HepG2 (cell line): ENCODE measurements around the gene OR4D9. TPM values are rescaled to one million over a fixed set of nuclear protein-coding genes. Genes with fewer than 3 reads are reported as not detected.

Source experiments
- CBX2 ChIP-seq, 2 experiments: fragments of 200-600 bp in 1 of 2; sonication (generic); formaldehyde crosslinking in 1 of 2; IDR thresholded peaks; 2 replicates each; pipeline versions ENCODE4 v1.7.0 to v1.8.1; 2018 to 2022; ENCODE audit warnings: low read depth in 2 of 2, low read length in 1 of 2, mild to moderate bottlenecking in 1 of 2, missing genetic modification reagents in 1 of 2
- EZH2 ChIP-seq: conservative IDR thresholded peaks from 2 replicates; pipeline ENCODE4 v1.6.1; 2012; ENCODE audit warnings: mild to moderate bottlenecking, low read depth, low read length, moderate library complexity
- GATAD2A ChIP-seq: IDR thresholded peaks from 2 replicates; pipeline ENCODE4 v1.6.1; 2016
- GLI4 ChIP-seq: sonication (generic); formaldehyde crosslinking; IDR thresholded peaks from 2 replicates; pipeline ENCODE4 v1.5.1; 2020; ENCODE audit warnings: missing genetic modification reagents, mild to moderate bottlenecking, moderate library complexity, borderline replicate concordance
- ZBTB37 ChIP-seq: sonication (generic); formaldehyde crosslinking; IDR thresholded peaks from 2 replicates; pipeline ENCODE4 v1.4.0; 2020; ENCODE audit warnings: mild to moderate bottlenecking, missing genetic modification reagents
- ZNF143 ChIP-seq: sonication (generic); formaldehyde crosslinking; IDR thresholded peaks from 2 replicates; pipeline ENCODE4 v1.4.0; 2020; ENCODE audit warnings: missing genetic modification reagents
- ZNF496 ChIP-seq: sonication (generic); formaldehyde crosslinking; IDR thresholded peaks from 2 replicates; pipeline ENCODE4 v1.8.1; 2023; ENCODE audit warnings: mild to moderate bottlenecking, moderate library complexity, missing genetic modification reagents; ENCODE audit not compliant: insufficient replicate concordance
- polyA plus RNA-seq, 8 experiments: library from polyadenylated mRNA; depleted of rRNA in 3 of 8; stranded (reverse) in 7 of 8; unstranded in 1 of 8; fragments of >200 nt; fragmentation: Illumina TruSeq in 4 of 8; extraction: Trizol in 4 of 8; gene quantifications; 2 replicates each; pipeline versions ENCODE4 v1.2.1 to v1.2.3, GENCODE V29; 2011 to 2016; ENCODE audit warnings: low read depth in 4 of 8, missing spikeins in 1 of 8, mixed read lengths in 1 of 8; ENCODE audit not compliant: insufficient read depth in 1 of 8
- total RNA-seq, 5 experiments: library from RNA; depleted of rRNA; stranded (reverse); fragments of >200 nt; fragmentation: Illumina TruSeq; extraction: Trizol; gene quantifications; 2 replicates each; pipeline ENCODE4 v1.2.3, GENCODE V29; 2016; ENCODE audit warnings: low read depth in 1 of 5
- TF ChIP-seq, protein P1 (sequence below): fragments of 450-650 bp; IDR thresholded peaks from 2 replicates; pipeline ENCODE4 v1.6.1; 2016
- TF ChIP-seq, protein P2 (sequence below): sonication (generic); formaldehyde crosslinking; IDR thresholded peaks from 2 replicates; pipeline ENCODE4 v1.4.0; 2020; ENCODE audit warnings: missing genetic modification reagents
- TF ChIP-seq, protein P3 (sequence below), 2 experiments: fragments of 450-650 bp in 1 of 2; sonication (generic) in 1 of 2; formaldehyde crosslinking in 1 of 2; IDR thresholded peaks; 2 replicates each; pipeline versions ENCODE4 v1.6.1 to v1.8.0; 2016 to 2022; ENCODE audit warnings: antibody characterized with exemption in 1 of 2, mild to moderate bottlenecking in 1 of 2, missing genetic modification reagents in 1 of 2
- TF ChIP-seq, protein P4 (sequence below): sonication (generic); formaldehyde crosslinking; IDR thresholded peaks from 2 replicates; pipeline ENCODE4 v1.4.0; 2020; ENCODE audit warnings: mild to moderate bottlenecking, low read depth, missing genetic modification reagents

The OR4D9 gene
- total and polyA plus RNA-seq, 2 of the 13 experiments (the other 11 are each of a cell fraction or from before 2014, with no cell fraction given), result not detected

- TF ChIP-seq ZBTB37 (CRISPR knock-in tag) (no peak), ZNF143 (no peak), GLI4 (peak; percentile 13; the same call in 1 of the 2 replicates), GATAD2A (CRISPR knock-in tag) (peak; percentile 48; the same call in 1 of the 2 replicates), EZH2 (no peak), ZNF496 (CRISPR knock-in tag) (no peak), CBX2 (IDR thresholded peaks at IDR 0.05; ENCODE audit: low read depth, low read length) (no peak), CBX2 (CRISPR knock-in tag; IDR thresholded peaks at IDR 0.05; ENCODE audit: low read depth) (no peak)
- TF ChIP-seq, protein P1, sequence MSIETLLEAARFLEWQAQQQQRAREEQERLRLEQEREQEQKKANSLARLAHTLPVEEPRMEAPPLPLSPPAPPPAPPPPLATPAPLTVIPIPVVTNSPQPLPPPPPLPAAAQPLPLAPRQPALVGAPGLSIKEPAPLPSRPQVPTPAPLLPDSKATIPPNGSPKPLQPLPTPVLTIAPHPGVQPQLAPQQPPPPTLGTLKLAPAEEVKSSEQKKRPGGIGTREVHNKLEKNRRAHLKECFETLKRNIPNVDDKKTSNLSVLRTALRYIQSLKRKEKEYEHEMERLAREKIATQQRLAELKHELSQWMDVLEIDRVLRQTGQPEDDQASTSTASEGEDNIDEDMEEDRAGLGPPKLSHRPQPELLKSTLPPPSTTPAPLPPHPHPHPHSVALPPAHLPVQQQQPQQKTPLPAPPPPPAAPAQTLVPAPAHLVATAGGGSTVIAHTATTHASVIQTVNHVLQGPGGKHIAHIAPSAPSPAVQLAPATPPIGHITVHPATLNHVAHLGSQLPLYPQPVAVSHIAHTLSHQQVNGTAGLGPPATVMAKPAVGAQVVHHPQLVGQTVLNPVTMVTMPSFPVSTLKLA, result no peak
- TF ChIP-seq, protein P2, sequence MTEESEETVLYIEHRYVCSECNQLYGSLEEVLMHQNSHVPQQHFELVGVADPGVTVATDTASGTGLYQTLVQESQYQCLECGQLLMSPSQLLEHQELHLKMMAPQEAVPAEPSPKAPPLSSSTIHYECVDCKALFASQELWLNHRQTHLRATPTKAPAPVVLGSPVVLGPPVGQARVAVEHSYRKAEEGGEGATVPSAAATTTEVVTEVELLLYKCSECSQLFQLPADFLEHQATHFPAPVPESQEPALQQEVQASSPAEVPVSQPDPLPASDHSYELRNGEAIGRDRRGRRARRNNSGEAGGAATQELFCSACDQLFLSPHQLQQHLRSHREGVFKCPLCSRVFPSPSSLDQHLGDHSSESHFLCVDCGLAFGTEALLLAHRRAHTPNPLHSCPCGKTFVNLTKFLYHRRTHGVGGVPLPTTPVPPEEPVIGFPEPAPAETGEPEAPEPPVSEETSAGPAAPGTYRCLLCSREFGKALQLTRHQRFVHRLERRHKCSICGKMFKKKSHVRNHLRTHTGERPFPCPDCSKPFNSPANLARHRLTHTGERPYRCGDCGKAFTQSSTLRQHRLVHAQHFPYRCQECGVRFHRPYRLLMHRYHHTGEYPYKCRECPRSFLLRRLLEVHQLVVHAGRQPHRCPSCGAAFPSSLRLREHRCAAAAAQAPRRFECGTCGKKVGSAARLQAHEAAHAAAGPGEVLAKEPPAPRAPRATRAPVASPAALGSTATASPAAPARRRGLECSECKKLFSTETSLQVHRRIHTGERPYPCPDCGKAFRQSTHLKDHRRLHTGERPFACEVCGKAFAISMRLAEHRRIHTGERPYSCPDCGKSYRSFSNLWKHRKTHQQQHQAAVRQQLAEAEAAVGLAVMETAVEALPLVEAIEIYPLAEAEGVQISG (CRISPR knock-in tag), result 0 out of 2 replicates have a peak, but pooled peaks have one; percentile 43
- TF ChIP-seq, protein P3, sequence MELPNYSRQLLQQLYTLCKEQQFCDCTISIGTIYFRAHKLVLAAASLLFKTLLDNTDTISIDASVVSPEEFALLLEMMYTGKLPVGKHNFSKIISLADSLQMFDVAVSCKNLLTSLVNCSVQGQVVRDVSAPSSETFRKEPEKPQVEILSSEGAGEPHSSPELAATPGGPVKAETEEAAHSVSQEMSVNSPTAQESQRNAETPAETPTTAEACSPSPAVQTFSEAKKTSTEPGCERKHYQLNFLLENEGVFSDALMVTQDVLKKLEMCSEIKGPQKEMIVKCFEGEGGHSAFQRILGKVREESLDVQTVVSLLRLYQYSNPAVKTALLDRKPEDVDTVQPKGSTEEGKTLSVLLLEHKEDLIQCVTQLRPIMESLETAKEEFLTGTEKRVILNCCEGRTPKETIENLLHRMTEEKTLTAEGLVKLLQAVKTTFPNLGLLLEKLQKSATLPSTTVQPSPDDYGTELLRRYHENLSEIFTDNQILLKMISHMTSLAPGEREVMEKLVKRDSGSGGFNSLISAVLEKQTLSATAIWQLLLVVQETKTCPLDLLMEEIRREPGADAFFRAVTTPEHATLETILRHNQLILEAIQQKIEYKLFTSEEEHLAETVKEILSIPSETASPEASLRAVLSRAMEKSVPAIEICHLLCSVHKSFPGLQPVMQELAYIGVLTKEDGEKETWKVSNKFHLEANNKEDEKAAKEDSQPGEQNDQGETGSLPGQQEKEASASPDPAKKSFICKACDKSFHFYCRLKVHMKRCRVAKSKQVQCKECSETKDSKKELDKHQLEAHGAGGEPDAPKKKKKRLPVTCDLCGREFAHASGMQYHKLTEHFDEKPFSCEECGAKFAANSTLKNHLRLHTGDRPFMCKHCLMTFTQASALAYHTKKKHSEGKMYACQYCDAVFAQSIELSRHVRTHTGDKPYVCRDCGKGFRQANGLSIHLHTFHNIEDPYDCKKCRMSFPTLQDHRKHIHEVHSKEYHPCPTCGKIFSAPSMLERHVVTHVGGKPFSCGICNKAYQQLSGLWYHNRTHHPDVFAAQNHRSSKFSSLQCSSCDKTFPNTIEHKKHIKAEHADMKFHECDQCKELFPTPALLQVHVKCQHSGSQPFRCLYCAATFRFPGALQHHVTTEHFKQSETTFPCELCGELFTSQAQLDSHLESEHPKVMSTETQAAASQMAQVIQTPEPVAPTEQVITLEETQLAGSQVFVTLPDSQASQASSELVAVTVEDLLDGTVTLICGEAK (IDR thresholded peaks at IDR 0.05), result no peak; the same call in 1 of the 2 replicates
- TF ChIP-seq, protein P3 (CRISPR knock-in tag; IDR thresholded peaks at IDR 0.05), result peak; percentile 24; the same call in 1 of the 2 replicates
- TF ChIP-seq, protein P4, sequence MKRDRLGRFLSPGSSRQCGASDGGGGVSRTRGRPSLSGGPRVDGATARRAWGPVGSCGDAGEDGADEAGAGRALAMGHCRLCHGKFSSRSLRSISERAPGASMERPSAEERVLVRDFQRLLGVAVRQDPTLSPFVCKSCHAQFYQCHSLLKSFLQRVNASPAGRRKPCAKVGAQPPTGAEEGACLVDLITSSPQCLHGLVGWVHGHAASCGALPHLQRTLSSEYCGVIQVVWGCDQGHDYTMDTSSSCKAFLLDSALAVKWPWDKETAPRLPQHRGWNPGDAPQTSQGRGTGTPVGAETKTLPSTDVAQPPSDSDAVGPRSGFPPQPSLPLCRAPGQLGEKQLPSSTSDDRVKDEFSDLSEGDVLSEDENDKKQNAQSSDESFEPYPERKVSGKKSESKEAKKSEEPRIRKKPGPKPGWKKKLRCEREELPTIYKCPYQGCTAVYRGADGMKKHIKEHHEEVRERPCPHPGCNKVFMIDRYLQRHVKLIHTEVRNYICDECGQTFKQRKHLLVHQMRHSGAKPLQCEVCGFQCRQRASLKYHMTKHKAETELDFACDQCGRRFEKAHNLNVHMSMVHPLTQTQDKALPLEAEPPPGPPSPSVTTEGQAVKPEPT (CRISPR knock-in tag), result no peak
Measured at GRCh38 chr11:59560290-59560701, 49.0 kb downstream of the OR4D9 start (continued).
